ENCODE results near the gene SAP25.

The SAP25 gene

GRCh38 chr7:100591596-100591995, 17.9 kb upstream of the SAP25 start:
- no peak for DNase-seq

GRCh38 chr7:100590077-100590737, 16.5 kb upstream of the SAP25 start:
- DNase-seq = no peak

- no peak for DNase-seq
Observed at GRCh38 chr7:100589341-100589947, 15.7 kb upstream of the SAP25 start.

GRCh38 chr7:100588438-100588837, 14.7 kb upstream of the SAP25 start:
- DNase-seq = no peak

- peak; percentile 98 for DNase-seq
Observed at GRCh38 chr7:100586266-100587025, 12.7 kb upstream of the SAP25 start, which contains the start of gene FBXO24. TSS of gene FBXO24 (plus strand) at chr7:100586328. CDS start at chr7:100586626, 298 bp downstream.

GRCh38 chr7:100585511-100586265, 12.0 kb upstream of the SAP25 start, which contains the start of gene LRCH4:
TSS of gene LRCH4 (minus strand) at chr7:100586129. CDS start at chr7:100586100, 29 bp downstream.
- DNase-seq = peak; percentile 56

- DNase-seq = no peak
Observed at GRCh38 chr7:100584683-100585510, 11.2 kb upstream of the SAP25 start.

GRCh38 chr7:100584054-100584682, 10.5 kb upstream of the SAP25 start:
- DNase-seq = no peak

GRCh38 chr7:100583132-100584053, 9.7 kb upstream of the SAP25 start:
- no peak for DNase-seq

- no peak for DNase-seq
Observed at GRCh38 chr7:100582650-100583049, 8.9 kb upstream of the SAP25 start.

- DNase-seq = no peak
Observed at GRCh38 chr7:100582041-100582579, 8.4 kb upstream of the SAP25 start.

- no peak for DNase-seq
Observed at GRCh38 chr7:100580466-100581283, 7.0 kb upstream of the SAP25 start.

GRCh38 chr7:100578246-100579183, 4.8 kb upstream of the SAP25 start:
- DNase-seq = no peak

- DNase-seq = no peak
Observed at GRCh38 chr7:100577507-100577906, 3.8 kb upstream of the SAP25 start.

- no peak for DNase-seq
Observed at GRCh38 chr7:100577103-100577502, 3.4 kb upstream of the SAP25 start.

- DNase-seq = no peak
Observed at GRCh38 chr7:100576384-100576993, 2.8 kb upstream of the SAP25 start.

- no peak for DNase-seq
Observed at GRCh38 chr7:100575746-100576383, 2.2 kb upstream of the SAP25 start.
